ENCODE results near the gene POU1F1.

POU1F1 gene

DNA sequence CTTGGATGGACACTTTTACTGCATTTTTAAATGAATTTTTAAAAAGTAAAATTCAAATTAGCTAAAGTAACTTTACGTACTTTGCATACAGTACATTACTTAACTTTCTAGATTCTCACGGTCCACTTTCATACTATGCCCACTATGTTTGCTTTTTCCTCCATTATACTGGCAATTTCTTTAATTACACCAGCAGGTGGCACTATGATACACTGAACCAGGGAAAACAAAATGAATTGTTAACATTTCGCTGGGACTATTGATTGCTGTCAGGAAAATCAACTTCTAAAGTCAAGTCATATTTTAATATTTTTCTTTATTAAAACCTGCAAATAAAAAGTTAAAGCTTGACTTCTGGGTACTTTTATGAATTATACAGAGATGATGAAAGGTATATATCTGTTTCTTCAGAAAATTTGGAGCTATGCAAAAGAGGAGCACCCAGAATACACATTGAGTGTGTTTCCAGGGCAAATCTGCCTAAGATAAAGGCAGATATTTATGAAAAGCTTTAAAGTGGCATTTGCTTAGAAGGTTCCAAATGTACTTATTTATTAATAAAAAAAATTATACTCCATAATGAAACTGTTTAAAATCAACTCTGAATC is 21.8 kb upstream of the POU1F1 start:
- no peak overlapping the region for H3K4me3 ChIP-seq (ENCODE audit: low read length)
- no peaks in the 10 kb centered on the region for H3K4me1 ChIP-seq (ENCODE audit: control insufficient read depth, insufficient read depth, low read length)
- H3K9me3 ChIP-seq (ENCODE audit: control insufficient read depth, low read length) = no peaks in the 10 kb centered on the region
- H3K36me3 ChIP-seq (ENCODE audit: control insufficient read depth, insufficient read depth, low read length, severe bottlenecking) = no peaks in the 10 kb centered on the region
- no peak overlapping the region for H3K9ac ChIP-seq (ENCODE audit: low read length)
- H3K27me3 ChIP-seq (replicated peaks; ENCODE audit: control insufficient read depth, insufficient read depth, low read length) = no peaks in the 10 kb centered on the region
- DNase-seq (ENCODE audit: low read depth) = peak; percentile 80

DNA sequence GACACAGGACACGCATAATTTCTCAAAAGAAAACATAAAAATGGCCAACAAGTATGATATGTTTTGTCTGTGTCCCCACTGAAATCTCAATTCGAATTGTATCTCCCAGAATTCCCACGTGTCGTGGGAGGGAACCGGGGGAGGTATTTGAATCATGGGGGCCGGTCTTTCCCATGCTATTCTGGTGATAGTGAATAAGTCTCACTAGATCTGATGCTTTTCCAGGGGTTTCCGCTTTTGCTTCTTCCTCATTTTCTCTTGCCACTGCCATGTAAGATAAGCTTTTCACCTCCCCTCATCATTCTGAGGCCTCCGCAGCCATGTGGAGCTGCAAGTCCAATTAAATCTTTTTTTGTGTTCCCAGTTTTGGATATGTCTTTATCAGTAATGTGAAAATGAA is 12.1 kb upstream of the POU1F1 start:
- peaks cover 8% of the 10 kb centered on the region for H3K4me1 ChIP-seq (ENCODE audit: control insufficient read depth, insufficient read depth, low read length)
- no peak for DNase-seq (ENCODE audit: low read depth)
- no peaks in the 10 kb centered on the region for H3K36me3 ChIP-seq (ENCODE audit: control insufficient read depth, insufficient read depth, low read length, severe bottlenecking)
- no peaks in the 10 kb centered on the region for H3K27me3 ChIP-seq (replicated peaks; ENCODE audit: control insufficient read depth, insufficient read depth, low read length)
- no peak overlapping the region for H3K9ac ChIP-seq (ENCODE audit: low read length)
- H3K4me3 ChIP-seq (ENCODE audit: low read length) = no peak overlapping the region
- no peaks in the 10 kb centered on the region for H3K9me3 ChIP-seq (ENCODE audit: control insufficient read depth, low read length)

DNA sequence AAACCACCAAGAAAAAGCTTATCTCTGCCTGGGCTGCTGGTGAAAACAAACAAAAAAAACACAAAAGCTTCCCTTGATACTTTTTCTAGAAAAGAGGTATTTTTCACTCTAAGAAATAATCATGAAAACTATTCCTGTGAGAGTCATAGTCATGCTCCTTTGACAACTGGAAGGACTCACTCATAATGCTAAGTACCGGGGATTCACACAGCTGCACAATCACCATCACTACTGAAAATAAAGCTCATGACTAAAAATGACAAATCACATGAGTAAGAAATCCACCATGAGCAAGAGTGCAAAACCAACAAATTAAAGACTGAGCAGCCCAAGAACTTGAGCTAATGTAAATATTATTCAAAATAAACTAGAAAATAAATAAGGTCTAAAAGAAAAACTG is 10.6 kb upstream of the POU1F1 start:
- H3K9me3 ChIP-seq (ENCODE audit: control insufficient read depth, low read length) = no peaks in the 10 kb centered on the region
- no peak overlapping the region for H3K4me3 ChIP-seq (ENCODE audit: low read length)
- no peaks in the 10 kb centered on the region for H3K27me3 ChIP-seq (replicated peaks; ENCODE audit: control insufficient read depth, insufficient read depth, low read length)
- H3K9ac ChIP-seq (ENCODE audit: low read length) = no peak overlapping the region
- H3K36me3 ChIP-seq (ENCODE audit: control insufficient read depth, insufficient read depth, low read length, severe bottlenecking) = no peaks in the 10 kb centered on the region
- DNase-seq (ENCODE audit: low read depth) = no peak
- H3K4me1 ChIP-seq (ENCODE audit: control insufficient read depth, insufficient read depth, low read length) = peaks cover 8% of the 10 kb centered on the region

DNA sequence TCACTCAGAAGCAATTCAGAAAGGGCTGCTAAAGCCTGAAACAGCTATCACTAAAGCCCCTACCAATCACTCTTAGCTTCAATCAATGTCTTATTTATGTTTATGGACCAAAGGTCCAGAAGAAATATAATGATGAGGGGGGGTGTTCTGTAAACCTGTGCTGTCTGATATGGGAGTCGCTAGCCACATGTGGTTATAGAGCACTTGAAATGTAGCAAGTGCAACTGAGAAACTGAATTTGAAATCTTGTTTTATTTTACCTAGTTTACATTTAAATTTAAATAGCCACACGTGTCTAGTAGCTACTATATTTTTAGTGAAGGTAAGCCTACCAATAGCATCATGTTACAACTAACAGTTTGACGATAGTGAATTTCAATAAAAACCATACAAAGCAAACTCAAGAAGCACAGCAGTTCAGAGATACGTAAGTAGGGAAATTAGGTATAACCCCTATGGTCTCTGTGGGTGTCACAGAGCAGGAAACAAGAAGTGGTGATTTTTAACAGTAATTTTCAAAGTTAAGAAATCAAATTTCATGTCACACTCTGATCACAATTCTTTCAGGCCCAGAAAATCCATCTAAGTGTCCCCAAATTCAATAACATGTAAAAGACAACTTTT is 3.6 kb downstream of the POU1F1 start:
- Histone ChIP-seq H3K9me3 (ENCODE audit: control insufficient read depth, low read length) (no peaks in the 10 kb centered on the region), H3K36me3 (ENCODE audit: control insufficient read depth, insufficient read depth, low read length, severe bottlenecking) (no peaks in the 10 kb centered on the region), H3K4me3 (ENCODE audit: low read length) (no peak overlapping the region), H3K4me1 (ENCODE audit: control insufficient read depth, insufficient read depth, low read length) (peaks cover 5% of the 10 kb centered on the region), H3K27me3 (replicated peaks; ENCODE audit: control insufficient read depth, insufficient read depth, low read length) (no peaks in the 10 kb centered on the region), H3K9ac (ENCODE audit: low read length) (no peak overlapping the region)
- DNase-seq (ENCODE audit: low read depth) = no peak

DNA sequence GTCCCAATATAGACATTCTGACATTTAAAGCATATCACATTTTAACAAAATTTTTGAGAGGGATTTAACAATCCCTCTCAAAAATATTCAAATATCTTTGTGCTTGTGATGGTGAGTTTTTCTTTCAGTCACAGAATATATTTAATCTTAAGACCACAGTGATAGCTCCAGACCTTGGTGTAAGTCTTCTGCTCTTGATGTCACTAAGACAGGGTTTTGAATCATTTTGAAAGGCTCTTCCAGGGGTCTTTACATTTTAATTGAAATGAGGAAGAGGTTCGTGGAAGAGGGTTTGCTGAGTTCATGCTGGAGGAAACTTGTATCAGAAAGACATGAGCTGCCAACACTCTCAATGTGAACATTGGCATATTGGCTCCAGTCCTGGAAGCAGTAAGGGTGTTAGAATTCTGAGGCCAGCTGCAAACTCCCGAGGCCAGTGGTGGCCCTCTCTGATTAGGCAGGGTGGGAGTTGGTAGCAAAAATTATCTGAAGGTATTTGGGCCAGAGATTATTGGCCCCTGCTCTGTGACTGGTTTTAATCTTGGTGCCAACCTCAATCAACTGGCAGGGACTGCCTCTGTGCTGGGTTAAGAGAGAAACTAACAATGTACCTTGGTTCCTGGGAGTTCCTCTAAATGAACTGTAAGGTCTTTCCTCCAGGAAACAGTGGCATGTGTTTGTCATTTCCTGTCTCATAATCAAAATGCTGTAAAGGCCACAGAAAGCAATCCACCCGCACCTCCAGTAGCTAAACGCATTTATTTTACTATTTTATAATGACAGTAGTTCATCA is 5.3 kb downstream of the POU1F1 start:
- H3K9ac ChIP-seq (ENCODE audit: low read length) = no peak overlapping the region
- peaks cover 5% of the 10 kb centered on the region for H3K4me1 ChIP-seq (ENCODE audit: control insufficient read depth, insufficient read depth, low read length)
- no peak overlapping the region for H3K4me3 ChIP-seq (ENCODE audit: low read length)
- no peak for DNase-seq (ENCODE audit: low read depth)
- no peaks in the 10 kb centered on the region for H3K27me3 ChIP-seq (replicated peaks; ENCODE audit: control insufficient read depth, insufficient read depth, low read length)
- H3K36me3 ChIP-seq (ENCODE audit: control insufficient read depth, insufficient read depth, low read length, severe bottlenecking) = no peaks in the 10 kb centered on the region
- H3K9me3 ChIP-seq (ENCODE audit: control insufficient read depth, low read length) = no peaks in the 10 kb centered on the region

DNA sequence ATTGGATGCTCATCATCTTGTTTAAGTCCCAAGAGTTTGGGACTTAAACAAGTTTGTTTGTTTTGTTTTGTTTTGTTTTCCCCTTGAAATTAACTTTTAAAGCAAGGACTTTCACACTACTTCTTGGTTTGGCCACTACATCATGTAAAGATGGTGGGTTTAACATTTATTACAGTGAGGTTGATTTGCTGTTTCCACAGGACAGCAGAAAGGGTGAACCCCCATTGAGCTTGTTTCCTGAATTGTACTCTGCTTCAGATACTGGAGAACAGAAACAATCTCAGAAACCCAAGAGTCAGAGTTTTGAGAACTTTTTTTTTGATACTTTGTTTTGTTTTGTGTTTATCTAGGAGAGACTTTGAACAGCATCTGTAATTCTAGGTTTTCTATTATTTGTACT is 6.7 kb downstream of the POU1F1 start:
- DNase-seq (ENCODE audit: low read depth) = no peak
- H3K9me3 ChIP-seq (ENCODE audit: control insufficient read depth, low read length) = no peaks in the 10 kb centered on the region
- no peaks in the 10 kb centered on the region for H3K36me3 ChIP-seq (ENCODE audit: control insufficient read depth, insufficient read depth, low read length, severe bottlenecking)
- H3K4me1 ChIP-seq (ENCODE audit: control insufficient read depth, insufficient read depth, low read length) = peaks cover 5% of the 10 kb centered on the region
- H3K27me3 ChIP-seq (replicated peaks; ENCODE audit: control insufficient read depth, insufficient read depth, low read length) = no peaks in the 10 kb centered on the region
- H3K9ac ChIP-seq (ENCODE audit: low read length) = no peak overlapping the region
- no peak overlapping the region for H3K4me3 ChIP-seq (ENCODE audit: low read length)

DNA sequence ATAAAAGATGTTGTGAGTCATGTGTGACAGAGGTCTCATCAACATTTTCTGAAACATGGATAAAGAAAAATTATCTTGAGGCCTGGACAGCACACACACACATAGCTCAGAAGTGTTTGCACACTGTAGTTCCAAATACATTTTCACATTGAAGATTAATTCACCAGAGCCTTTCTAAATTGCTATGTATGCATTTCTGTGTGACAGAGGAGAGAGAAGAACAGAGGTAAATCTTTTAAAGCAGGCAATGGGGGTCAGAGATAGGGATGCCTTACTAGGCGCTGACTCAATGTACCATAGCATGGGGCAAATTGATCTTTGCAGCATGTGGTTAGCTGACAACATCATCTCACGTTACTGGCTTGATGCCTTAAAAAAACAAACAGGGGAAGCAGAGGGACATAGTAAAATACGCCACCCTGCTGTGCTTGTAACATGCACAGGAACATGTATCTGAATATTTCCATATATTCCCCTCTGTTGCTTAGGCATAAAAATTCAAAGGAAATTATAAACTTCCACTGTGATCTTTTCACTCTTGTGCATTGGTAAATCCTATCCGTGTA is 7.7 kb downstream of the POU1F1 start:
- Histone ChIP-seq H3K4me3 (ENCODE audit: low read length) (no peak overlapping the region), H3K9me3 (ENCODE audit: control insufficient read depth, low read length) (no peaks in the 10 kb centered on the region), H3K9ac (ENCODE audit: low read length) (no peak overlapping the region), H3K27me3 (replicated peaks; ENCODE audit: control insufficient read depth, insufficient read depth, low read length) (no peaks in the 10 kb centered on the region), H3K4me1 (ENCODE audit: control insufficient read depth, insufficient read depth, low read length) (peaks cover 5% of the 10 kb centered on the region), H3K36me3 (ENCODE audit: control insufficient read depth, insufficient read depth, low read length, severe bottlenecking) (no peaks in the 10 kb centered on the region)
- no peak for DNase-seq (ENCODE audit: low read depth)

DNA sequence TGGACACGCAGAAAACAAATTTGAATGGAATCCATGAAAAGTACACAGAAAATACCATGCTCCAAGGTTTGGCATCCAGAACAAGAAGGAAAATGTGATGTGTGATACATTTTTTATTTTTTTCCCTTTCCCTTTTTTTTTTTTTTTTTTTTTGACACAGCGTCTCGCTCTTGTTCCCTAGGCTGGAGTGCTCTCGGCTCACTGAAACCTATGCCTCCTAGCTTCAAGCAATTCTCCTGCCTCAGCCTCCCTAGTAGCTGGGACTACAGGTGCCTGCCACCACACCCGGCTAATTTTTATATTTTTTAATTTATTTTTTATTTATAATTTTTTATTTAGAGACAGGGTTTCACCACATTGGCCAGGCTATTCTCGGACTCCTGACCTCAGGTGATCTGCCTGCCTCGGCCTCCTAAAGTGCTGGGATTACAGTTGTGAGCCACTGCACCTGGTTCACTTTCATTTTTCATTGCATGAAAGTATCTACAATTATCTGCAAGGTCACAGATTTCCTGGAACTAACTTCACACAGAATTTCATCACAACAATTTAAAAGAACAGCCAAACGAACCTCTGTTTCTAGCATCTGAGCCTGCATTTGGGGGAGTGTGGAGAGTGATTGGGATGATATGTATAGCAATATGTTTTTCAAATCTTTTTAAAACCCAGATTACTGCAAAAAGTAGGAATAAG is 8.3 kb downstream of the POU1F1 start:
- no peaks in the 10 kb centered on the region for H3K36me3 ChIP-seq (ENCODE audit: control insufficient read depth, insufficient read depth, low read length, severe bottlenecking)
- peaks cover 5% of the 10 kb centered on the region for H3K4me1 ChIP-seq (ENCODE audit: control insufficient read depth, insufficient read depth, low read length)
- H3K9me3 ChIP-seq (ENCODE audit: control insufficient read depth, low read length) = no peaks in the 10 kb centered on the region
- H3K27me3 ChIP-seq (replicated peaks; ENCODE audit: control insufficient read depth, insufficient read depth, low read length) = no peaks in the 10 kb centered on the region
- no peak overlapping the region for H3K4me3 ChIP-seq (ENCODE audit: low read length)
- H3K9ac ChIP-seq (ENCODE audit: low read length) = no peak overlapping the region
- DNase-seq (ENCODE audit: low read depth) = no peak

DNA sequence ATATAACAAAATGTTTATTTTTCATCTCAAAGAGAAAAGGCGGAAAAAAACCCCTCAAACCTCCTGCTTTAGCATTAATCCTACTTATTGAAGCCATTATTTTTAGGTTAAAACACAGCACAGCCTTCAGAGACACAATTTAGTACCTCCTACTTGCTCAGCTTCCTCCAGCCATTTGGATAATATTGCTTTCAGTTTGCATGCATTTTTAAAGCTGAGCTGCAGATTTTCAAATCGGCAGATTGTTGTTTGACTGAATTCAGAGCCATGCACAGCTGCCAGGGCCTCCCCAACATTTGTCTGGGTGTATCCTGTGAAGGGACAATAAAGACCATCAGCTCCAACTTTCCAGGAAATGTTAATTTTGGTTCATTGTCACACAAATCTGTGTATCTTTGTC is 14.5 kb downstream of the POU1F1 start:
- Histone ChIP-seq H3K4me3 (ENCODE audit: low read length) (no peak overlapping the region), H3K36me3 (ENCODE audit: control insufficient read depth, insufficient read depth, low read length, severe bottlenecking) (no peaks in the 10 kb centered on the region), H3K9ac (ENCODE audit: low read length) (no peak overlapping the region), H3K9me3 (ENCODE audit: control insufficient read depth, low read length) (no peaks in the 10 kb centered on the region), H3K4me1 (ENCODE audit: control insufficient read depth, insufficient read depth, low read length) (peaks cover 5% of the 10 kb centered on the region), H3K27me3 (replicated peaks; ENCODE audit: control insufficient read depth, insufficient read depth, low read length) (no peaks in the 10 kb centered on the region)
- no peak for DNase-seq (ENCODE audit: low read depth)

DNA sequence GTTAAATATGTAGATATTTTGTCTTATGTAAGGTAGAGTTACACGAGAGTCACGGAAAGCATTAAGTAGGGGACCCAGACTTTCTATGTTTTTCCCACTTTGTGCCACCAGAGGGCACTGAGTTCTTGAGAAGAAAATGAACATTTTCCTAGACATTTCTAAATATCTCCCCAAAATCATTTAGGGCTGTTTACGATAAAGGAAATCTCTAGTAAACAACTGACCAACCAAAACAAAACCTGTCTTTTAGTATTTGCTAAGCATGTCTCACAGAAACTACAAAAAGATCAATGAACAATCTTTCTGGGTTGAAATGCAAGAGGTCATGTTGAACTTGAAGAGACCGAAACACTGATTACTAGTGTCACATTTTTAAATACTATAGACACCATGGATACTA is 16.1 kb downstream of the POU1F1 start:
- peak overlapping the region; percentile 57 for H3K9ac ChIP-seq (ENCODE audit: low read length)
- H3K27me3 ChIP-seq (replicated peaks; ENCODE audit: control insufficient read depth, insufficient read depth, low read length) = no peaks in the 10 kb centered on the region

DNA sequence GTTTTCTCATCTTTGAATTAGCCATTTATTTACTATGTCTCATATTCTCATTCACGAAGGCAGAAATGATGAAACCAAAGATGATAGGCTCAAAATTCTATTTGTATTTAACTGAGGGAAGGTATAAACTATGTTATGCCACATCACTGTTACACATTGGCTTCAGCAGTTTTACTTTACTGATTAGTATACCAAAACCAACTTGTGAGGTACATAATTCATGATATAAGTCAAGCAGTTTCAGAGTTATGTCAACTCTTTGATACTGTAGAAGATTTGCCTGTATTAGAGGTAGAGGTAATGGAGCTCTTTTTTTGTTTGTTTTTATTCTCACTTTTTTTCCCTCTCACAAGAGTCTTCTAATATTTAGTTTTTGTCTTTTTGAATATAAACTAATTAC is 26.4 kb downstream of the POU1F1 start:
- Histone ChIP-seq H3K9me3 (ENCODE audit: control insufficient read depth, low read length) (no peaks in the 10 kb centered on the region), H3K36me3 (ENCODE audit: control insufficient read depth, insufficient read depth, low read length, severe bottlenecking) (peaks cover 45% of the 10 kb centered on the region), H3K4me1 (ENCODE audit: control insufficient read depth, insufficient read depth, low read length) (peaks cover 32% of the 10 kb centered on the region), H3K4me3 (ENCODE audit: low read length) (no peak overlapping the region), H3K27me3 (replicated peaks; ENCODE audit: control insufficient read depth, insufficient read depth, low read length) (no peaks in the 10 kb centered on the region), H3K9ac (ENCODE audit: low read length) (no peak overlapping the region)
- no peak for DNase-seq (ENCODE audit: low read depth)

More for the DNA sequence above, 16.1 kb downstream of the POU1F1 start:
- DNase-seq (ENCODE audit: low read depth) = peak; percentile 86
- H3K4me1 ChIP-seq (ENCODE audit: control insufficient read depth, insufficient read depth, low read length) = peaks cover 5% of the 10 kb centered on the region
- H3K36me3 ChIP-seq (ENCODE audit: control insufficient read depth, insufficient read depth, low read length, severe bottlenecking) = no peaks in the 10 kb centered on the region
- H3K9me3 ChIP-seq (ENCODE audit: control insufficient read depth, low read length) = no peaks in the 10 kb centered on the region
- peak overlapping the region; percentile 49 for H3K4me3 ChIP-seq (ENCODE audit: low read length)

Measured in adipocyte (in vitro differentiated cells).